NCI-H526 treated with DMSO at 0.1 percent for 48 hours (cell line): ENCODE data around the gene VMP1.
"Not testable (repeated sequence)": the region's sequence is repeated elsewhere in the genome, so short reads cannot be mapped to it uniquely, and the experiment has no call there.

Source experiments
- DNase-seq: peaks from one replicate; lab custom pipeline; 2025; lab: John Stamatoyannopoulos, UW

VMP1 gene

DNA sequence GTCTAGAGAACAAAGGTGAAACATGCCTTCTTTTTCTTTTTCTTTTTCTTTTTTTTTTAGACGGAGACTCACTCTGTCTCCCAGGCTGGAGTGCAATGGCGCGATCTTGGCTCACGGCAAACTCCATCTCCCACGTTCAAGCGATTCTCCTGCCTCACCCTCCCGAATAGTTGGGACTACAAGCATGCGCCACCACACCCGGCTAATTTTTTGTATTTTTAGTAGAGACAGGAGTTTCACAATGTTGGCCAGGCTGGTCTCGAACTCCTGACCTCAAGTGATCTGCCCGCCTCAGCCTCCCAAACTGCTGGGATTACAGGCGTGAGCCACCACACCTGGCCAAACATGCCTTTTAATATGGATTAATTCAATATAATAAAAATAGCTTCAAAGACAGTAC lies 47.6 kb downstream of the VMP1 start:
- DNase-seq = not testable (repeated sequence)

DNA sequence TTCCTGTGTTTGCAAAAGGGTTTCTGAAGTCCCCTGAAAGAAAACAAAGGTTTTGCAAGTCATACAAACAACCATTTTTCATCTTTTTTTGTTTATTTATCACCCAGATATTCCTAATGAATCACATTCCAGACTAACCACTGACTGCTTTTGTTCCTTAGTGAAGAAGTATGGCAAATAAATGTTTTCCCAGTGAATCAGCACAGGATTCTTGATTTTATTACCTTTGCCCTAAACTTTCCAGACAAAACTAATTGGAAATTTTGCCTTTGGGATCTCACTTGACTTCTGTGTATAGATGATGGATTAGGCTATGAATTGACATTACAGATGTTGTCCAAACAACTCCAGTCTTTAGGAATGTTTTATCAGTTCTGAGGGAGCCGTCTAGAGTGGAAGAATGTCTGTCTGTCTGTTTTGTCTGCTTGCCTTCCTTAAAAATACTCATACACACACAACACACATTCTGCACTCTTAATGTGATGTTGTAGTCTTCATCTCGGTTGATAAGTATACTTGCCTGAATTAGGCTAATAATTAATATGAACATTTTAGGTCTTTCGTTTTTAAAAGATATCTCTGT lies 48.9 kb downstream of the VMP1 start:
- DNase-seq = no peak

- no peak for DNase-seq
Measured at GRCh38 chr17:59757043-59757442, 49.6 kb downstream of the VMP1 start.

DNA sequence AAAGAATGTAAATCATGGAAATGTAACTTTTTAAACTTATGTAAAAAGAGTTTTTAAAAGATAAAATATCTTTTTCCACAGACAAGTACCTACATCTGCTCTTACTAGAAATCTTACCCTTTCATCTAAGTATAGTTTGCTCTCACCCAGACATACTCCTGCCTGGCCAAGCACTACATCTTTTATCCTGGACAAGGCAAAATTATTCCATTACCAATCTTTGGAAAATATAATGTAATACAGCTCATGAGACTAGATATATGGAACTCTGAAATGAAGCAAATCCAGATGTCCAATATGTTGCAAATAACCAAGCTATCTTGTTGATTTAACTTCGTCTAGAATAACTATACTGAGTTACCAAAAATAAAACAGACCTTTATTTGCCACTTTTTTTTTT lies 50.0 kb downstream of the VMP1 start:
- no peak for DNase-seq

DNA sequence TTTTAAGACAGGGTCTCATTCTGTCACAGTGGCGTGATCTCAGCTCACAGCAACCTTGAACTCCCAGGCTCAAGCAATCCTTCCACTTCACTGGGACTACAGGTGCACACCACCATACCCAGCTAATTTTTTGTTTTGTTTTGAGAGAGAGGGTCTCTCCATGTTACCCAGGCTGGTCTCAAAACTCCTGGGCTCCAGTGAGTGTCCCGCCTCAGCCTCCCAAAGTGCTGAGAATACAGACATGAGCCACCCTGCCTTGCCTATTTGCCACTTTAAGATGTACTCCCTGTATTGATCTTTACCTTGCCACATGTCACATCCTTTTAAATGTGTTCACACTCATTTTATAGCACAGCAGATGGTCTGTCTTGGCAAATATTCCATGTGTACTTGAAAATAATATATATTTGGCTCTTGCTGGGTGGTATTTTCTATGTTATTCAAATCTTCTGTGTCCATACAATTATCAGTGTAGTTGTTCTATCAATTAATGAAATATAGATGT lies 50.5 kb downstream of the VMP1 start:
- no peak for DNase-seq

- not testable (repeated sequence) for DNase-seq
Measured at GRCh38 chr17:59758998-59759651, 51.7 kb downstream of the VMP1 start.

DNA sequence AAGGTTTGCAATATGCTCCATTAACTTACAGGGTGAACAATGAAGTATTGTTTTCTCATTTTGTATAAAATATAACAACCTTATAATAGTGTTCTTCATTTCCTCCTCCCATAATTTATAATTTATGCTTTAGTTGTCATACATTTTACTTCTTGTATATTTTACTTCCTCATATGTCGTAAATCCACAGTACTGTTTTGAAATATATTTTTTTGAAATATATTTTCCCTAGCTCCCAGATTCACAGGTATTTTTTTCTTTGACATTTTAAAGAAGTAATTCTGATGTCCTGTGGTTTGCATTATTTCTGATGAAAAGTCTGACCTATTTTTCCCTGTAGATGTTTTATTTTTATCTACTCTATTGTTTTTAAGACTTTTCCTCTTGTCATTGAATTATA lies 52.7 kb downstream of the VMP1 start:
- no peak for DNase-seq

DNA sequence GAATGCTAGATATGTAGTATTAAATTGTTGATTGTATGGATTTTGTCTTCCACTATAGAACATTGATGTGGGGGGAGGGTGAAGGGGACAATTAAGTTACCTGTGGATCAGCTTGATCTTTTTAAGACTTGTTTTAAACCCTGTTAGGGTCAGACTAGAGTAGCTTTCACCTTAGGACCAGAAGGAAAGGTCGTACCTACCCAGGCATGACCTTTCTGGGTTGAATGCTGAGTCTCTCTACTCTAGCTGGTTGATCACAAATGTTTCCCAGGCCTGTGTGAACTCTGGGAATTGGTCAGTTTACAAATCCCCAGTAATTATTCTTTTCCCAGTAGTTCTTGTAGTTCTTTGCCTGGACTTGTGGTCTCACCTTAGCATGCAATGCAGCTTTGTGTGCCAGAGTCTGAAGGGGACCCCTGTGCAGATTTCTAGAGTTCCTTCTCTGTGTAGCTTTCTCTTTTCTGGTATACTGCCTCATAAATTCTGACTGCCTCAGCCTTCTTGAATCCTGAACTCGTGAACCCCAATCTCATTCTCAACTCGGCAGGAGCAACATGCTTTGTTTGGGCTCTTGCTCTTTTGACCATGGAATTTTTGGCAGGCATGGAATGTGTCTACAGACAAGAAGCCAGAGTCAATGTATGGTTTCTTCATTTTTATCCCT lies 54.1 kb downstream of the VMP1 start:
- no peak for DNase-seq

DNA sequence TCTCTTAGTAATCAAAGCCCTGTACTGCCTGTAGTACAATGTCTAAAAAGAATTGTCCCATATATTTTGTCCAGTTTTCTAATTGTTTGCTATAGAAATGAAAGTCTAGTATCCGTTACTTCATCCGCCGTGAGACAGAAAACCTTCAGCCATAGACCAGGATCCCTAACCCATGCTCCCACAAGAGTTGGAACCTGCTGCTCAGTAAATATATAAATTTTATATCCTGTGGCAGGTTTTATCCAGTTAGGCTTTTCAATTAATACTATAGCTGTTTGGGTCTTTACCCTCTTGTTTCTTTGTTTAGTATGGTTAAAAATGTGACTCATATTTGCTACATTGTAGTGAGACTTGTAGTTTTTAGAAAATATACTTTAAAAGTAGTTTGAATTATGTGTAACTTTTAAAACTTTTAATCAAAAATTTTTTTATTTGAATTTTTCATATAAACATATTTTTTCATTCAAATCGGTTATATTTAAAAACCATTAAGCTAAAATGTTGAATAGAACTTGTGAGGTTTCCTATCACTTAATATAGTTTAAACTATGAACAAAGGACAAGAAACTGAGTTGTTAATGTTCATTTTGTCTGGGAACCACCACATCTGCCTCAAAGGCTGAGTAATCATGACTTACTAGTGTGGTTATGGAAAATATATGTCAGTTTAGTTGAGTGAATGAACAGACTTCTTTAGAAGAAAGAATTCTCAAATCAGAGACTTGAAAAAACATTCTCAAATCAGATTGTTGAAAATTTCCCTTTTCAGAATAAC lies 54.8 kb downstream of the VMP1 start:
- no peak for DNase-seq

GRCh38 chr17:59762824-59763374 lies 55.4 kb downstream of the VMP1 start:
- DNase-seq = no peak

DNA sequence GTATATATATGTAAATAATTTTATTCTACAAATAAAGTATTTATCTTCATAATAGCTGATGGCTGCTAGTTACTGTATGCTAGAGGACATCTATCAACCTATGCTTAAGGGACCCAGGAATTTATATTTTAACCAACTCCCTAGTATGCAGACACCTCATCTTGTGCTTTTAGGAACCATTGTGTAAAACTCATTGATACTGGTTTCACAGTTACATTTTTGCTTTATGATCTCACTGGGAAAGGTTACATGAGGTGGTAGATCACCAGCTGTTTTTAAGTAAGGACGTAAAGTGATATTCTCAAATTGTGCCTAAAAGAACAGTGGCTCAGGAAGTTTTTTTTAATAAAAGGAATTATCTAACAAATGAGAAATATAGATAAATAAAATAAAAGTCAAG lies 56.4 kb downstream of the VMP1 start:
- no peak for DNase-seq

GRCh38 chr17:59764292-59764741 lies 56.9 kb downstream of the VMP1 start:
- no peak for DNase-seq

- DNase-seq = no peak
Measured at GRCh38 chr17:59765038-59765437, 57.6 kb downstream of the VMP1 start.

GRCh38 chr17:59766491-59766890 lies 59.0 kb downstream of the VMP1 start:
- DNase-seq = no peak

DNA sequence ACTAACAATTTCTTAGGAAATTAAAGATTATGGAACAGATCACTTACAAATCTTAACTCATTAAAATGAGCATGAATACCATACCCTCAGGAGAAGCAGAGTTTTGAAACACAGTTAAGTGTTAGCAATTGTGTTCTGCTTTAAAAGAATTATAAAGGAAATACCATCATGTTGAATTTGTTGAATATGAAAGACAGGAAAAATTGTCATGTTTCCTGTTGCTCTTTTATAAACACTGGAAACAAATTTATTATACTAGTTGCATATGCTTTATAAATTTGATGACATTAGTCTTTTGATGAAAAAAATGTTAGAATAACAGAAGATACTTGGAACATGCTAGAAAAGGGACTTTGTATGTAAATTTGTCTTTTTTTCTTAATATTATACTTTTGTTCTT lies 59.7 kb downstream of the VMP1 start:
- no peak for DNase-seq

DNA sequence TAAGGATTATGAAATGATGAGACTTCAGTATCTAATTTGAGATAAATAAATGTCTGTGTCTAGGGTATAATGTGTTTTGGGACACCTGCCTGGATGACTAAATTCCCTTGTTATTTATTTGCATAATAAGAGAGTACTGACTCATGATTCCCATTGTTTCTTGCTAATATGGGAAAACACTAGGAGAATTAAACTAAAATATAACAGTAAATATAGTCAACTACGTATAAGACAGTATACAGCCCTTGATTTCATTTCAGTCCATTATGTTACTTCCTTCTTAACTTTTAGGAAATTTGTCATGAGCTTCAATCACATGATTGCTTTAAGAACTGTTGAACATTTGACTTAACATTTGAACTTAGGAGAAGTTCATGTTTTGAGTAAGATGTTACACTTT lies 62.4 kb downstream of the VMP1 start:
- no peak for DNase-seq

DNA sequence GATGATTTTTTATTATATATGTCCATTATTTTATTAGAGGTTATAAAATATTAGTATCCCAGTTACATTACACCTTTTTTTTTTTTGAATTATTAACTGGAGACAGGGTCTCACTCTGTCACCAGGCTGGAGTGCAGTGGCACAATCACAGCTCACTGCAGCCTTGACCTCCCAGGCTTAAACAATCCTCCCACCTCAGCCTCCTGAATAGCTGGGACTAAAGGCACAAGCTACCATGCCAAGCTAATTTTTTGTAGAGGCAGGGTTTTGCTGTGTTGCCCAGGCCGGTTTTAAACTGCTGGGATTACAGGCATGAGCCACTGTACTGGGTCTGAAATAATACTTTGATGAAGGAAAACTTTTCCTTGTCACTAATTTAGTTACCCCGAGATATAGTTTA lies 63.6 kb downstream of the VMP1 start:
- DNase-seq = no peak

GRCh38 chr17:59775786-59776350 lies 68.4 kb downstream of the VMP1 start:
- DNase-seq = no peak

GRCh38 chr17:59776577-59776976 lies 69.1 kb downstream of the VMP1 start:
- DNase-seq = no peak

- no peak for DNase-seq
Measured at GRCh38 chr17:59777033-59777432, 69.6 kb downstream of the VMP1 start.

GRCh38 chr17:59778996-59779395 lies 71.5 kb downstream of the VMP1 start:
- no peak for DNase-seq

DNA sequence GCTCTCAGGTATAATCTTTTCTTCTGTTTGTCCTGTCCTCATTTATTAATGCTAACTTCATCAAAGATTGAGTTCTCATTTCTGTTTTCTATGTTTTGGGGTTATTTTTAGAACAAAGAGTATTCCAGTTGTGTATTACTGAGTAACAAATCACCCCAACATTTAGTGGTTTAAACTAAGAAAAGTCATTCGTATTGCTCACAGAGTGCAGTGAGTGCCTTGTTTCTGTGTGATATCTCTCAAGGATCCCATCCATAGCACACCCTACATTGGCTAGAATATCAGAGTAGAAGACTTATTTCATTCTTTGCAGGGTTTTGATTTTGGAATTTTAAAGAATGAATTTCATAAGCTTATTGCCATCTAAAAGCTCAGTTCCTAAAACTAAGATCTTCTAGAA lies 72.1 kb downstream of the VMP1 start:
- DNase-seq = no peak
